Keratinocyte (primary cell): Measurements from ENCODE around the gene SELENBP1. TPM values are rescaled to one million over a fixed set of nuclear protein-coding genes. Genes with fewer than 3 reads are reported as not detected.

Experiments
- DNase-seq: peaks from one replicate; pipeline ENCODE4 v3.0.0-alpha.2; 2011; ENCODE audit warnings: low read depth, missing footprints, low spot score
- FAIRE-seq: peaks from 2 replicates; lab custom pipeline; 2011; peaks lifted over from hg19 to GRCh38; lab: Jason Lieb, UNC
- H2AFZ ChIP-seq: 2 replicates; pipeline ENCODE4 v1.6.0; 2012; ENCODE audit warnings: low read length, control low read depth, inconsistent platforms; ENCODE audit not compliant: control insufficient read depth
- H3K27ac ChIP-seq: 2 replicates; pipeline ENCODE4 v1.5.1; 2011; ENCODE audit warnings: low read length; ENCODE audit not compliant: control insufficient read depth, insufficient read depth
- H3K27me3 ChIP-seq: 3 replicates; pipeline ENCODE4 v1.6.0; 2011; ENCODE audit warnings: low read length; ENCODE audit not compliant: control insufficient read depth, insufficient read depth; ENCODE audit errors: extremely low read depth
- H3K36me3 ChIP-seq, 2 experiments: 2 replicates in 1 of 2; 3 replicates in 1 of 2; pipeline ENCODE4 v1.5.1; 2011; ENCODE audit warnings: low read length in 2 of 2, mild to moderate bottlenecking in 1 of 2; ENCODE audit not compliant: control insufficient read depth in 2 of 2, insufficient read depth in 2 of 2; ENCODE audit errors: extremely low read depth in 1 of 2
- H3K4me1 ChIP-seq: 3 replicates; pipeline ENCODE4 v1.5.1; 2011; ENCODE audit warnings: low read length; ENCODE audit not compliant: control insufficient read depth, insufficient read depth; ENCODE audit errors: extremely low read depth
- H3K4me2 ChIP-seq: 3 replicates; pipeline ENCODE4 v1.6.0; 2011; ENCODE audit warnings: low read depth, low read length; ENCODE audit not compliant: control insufficient read depth, insufficient read depth; ENCODE audit errors: extremely low read depth
- H3K4me3 ChIP-seq, 3 experiments: fragments of 200-600 bp in 1 of 3; sonication (generic) in 1 of 3; 2 replicates in 2 of 3; 3 replicates in 1 of 3; pipeline ENCODE4 v1.5.1; 2011 to 2016; ENCODE audit warnings: low read length in 3 of 3, mild to moderate bottlenecking in 3 of 3, control low read depth in 2 of 3, inconsistent platforms in 1 of 3, low read depth in 1 of 3, mixed read lengths in 1 of 3, mixed run types in 1 of 3, moderate library complexity in 1 of 3; ENCODE audit not compliant: control insufficient read depth in 2 of 3, insufficient read depth in 2 of 3; ENCODE audit errors: extremely low read depth in 1 of 3
- H3K79me2 ChIP-seq: 2 replicates; pipeline ENCODE4 v1.6.0; 2012; ENCODE audit warnings: low read length; ENCODE audit not compliant: control insufficient read depth, insufficient read depth
- H3K9ac ChIP-seq: 3 replicates; pipeline ENCODE4 v1.6.0; 2011; ENCODE audit warnings: low read length; ENCODE audit not compliant: control insufficient read depth, insufficient read depth; ENCODE audit errors: extremely low read depth
- H3K9me1 ChIP-seq: 3 replicates; pipeline ENCODE4 v1.6.0; 2011; ENCODE audit warnings: low read length; ENCODE audit not compliant: control insufficient read depth, insufficient read depth; ENCODE audit errors: extremely low read depth
- H3K9me3 ChIP-seq: 2 replicates; pipeline ENCODE4 v1.5.1; 2012; ENCODE audit warnings: low read depth, low read length; ENCODE audit not compliant: control insufficient read depth
- H4K20me1 ChIP-seq: 3 replicates; pipeline ENCODE4 v1.6.0; 2011; ENCODE audit warnings: low read length; ENCODE audit not compliant: control insufficient read depth, insufficient read depth; ENCODE audit errors: extremely low read depth
- CTCF ChIP-seq, 3 experiments: IDR thresholded peaks in 1 of 3; conservative IDR thresholded peaks in 1 of 3; optimal IDR thresholded peaks in 1 of 3; 2 replicates in 2 of 3; 3 replicates in 1 of 3; pipeline versions ENCODE3 to v1.5.1; 2011; ENCODE audit warnings: low read length in 3 of 3, mild to moderate bottlenecking in 3 of 3, moderate library complexity in 2 of 3, control low read depth in 1 of 3, inconsistent platforms in 1 of 3; ENCODE audit not compliant: insufficient read depth in 2 of 3; ENCODE audit errors: extremely low read depth in 1 of 3
- EZH2 ChIP-seq: IDR thresholded peaks from one replicate; pipeline ENCODE4 v1.6.1; 2012; ENCODE audit warnings: inconsistent platforms, mild to moderate bottlenecking, low read length, moderate library complexity
- dilution Hi-C: fragments of 300-500 bp; cut with MboI; formaldehyde crosslinking; loops from one replicate; pipeline ENCODE4 v1.7.0; 2020; ENCODE audit warnings: low sequenced_read_pairs; ENCODE audit not compliant: extremely low pct_ligation_motif_present
- polyA plus RNA-seq, 5 experiments: library from polyadenylated mRNA; depleted of rRNA in 3 of 5; stranded (reverse) in 3 of 5; stranded (forward) in 1 of 5; unstranded in 1 of 5; fragments of >200 nt; gene quantifications; 1 replicate in 1 of 5; 2 replicates in 3 of 5; 3 replicates in 1 of 5; pipeline versions ENCODE4 v1.2.1 to v1.2.3, GENCODE V29; 2011 to 2012; ENCODE audit warnings: missing spikeins in 2 of 5, low read depth in 1 of 5, low replicate concordance in 1 of 5

Gene SELENBP1
- polyA plus RNA-seq, 1 donor (not counting 4 experiments of a cell fraction or from before 2014, with no cell fraction given): 3.0 TPM

GRCh38 chr1:151318975-151319374 is 53.5 kb downstream of the SELENBP1 start:
- H3K27ac ChIP-seq: no peak overlapping the region
- dilution Hi-C loops: no loop called here
- H3K9me3 ChIP-seq: no peaks in the 10 kb centered on the region
- H4K20me1 ChIP-seq: no peaks in the 10 kb centered on the region
- H3K27me3 ChIP-seq: no peaks in the 10 kb centered on the region
- H3K9ac ChIP-seq: no peak overlapping the region
- peaks cover 1% of the 10 kb centered on the region for H3K4me1 ChIP-seq
- no peak overlapping the region for H2AFZ ChIP-seq
- H3K9me1 ChIP-seq: no peaks in the 10 kb centered on the region
- peaks cover 9% of the 10 kb centered on the region for H3K79me2 ChIP-seq
- no peak for DNase-seq
- no peak overlapping the region for H3K4me3 ChIP-seq
- no peak for FAIRE-seq
- H3K4me2 ChIP-seq: no peak overlapping the region
- H3K36me3 ChIP-seq: peaks cover 22 to 32% of the 10 kb centered on the region in 2 experiments
- no peak for TF ChIP-seq CTCF (optimal IDR thresholded peaks at IDR 0.05 in 1 of 3, IDR thresholded peaks at IDR 0.05 in 1 of 3, conservative IDR thresholded peaks at IDR 0.05 in 1 of 3; ENCODE audit: extremely low read depth in 1 of 3, insufficient read depth in 2 of 3, low read length in 3 of 3)
- no peak for TF ChIP-seq EZH2

GRCh38 chr1:151315565-151316235 is 56.8 kb downstream of the SELENBP1 start:
- no peak overlapping the region for H3K4me3 ChIP-seq
- FAIRE-seq (no peak), DNase-seq (no peak)
- no peak overlapping the region for H3K27ac ChIP-seq
- H3K4me1 ChIP-seq: peaks cover 23% of the 10 kb centered on the region
- peaks cover 24 to 54% of the 10 kb centered on the region in 2 experiments for H3K36me3 ChIP-seq
- H3K4me2 ChIP-seq: no peak overlapping the region
- H3K9ac ChIP-seq: no peak overlapping the region
- no peak overlapping the region for H2AFZ ChIP-seq
- H4K20me1 ChIP-seq: peaks cover 7% of the 10 kb centered on the region
- H3K27me3 ChIP-seq: no peaks in the 10 kb centered on the region
- peaks cover 6% of the 10 kb centered on the region for H3K9me1 ChIP-seq
- dilution Hi-C loops: no loop called here
- H3K9me3 ChIP-seq: no peaks in the 10 kb centered on the region
- H3K79me2 ChIP-seq: peaks cover 9% of the 10 kb centered on the region
- TF ChIP-seq CTCF (optimal IDR thresholded peaks at IDR 0.05 in 1 of 3, IDR thresholded peaks at IDR 0.05 in 1 of 3, conservative IDR thresholded peaks at IDR 0.05 in 1 of 3; ENCODE audit: extremely low read depth in 1 of 3, insufficient read depth in 2 of 3, low read length in 3 of 3) (no peak), EZH2 (no peak)

Other genes starting within 250 kb of the SELENBP1 start
- gene SEMA6C, start 226.1 kb downstream of the SELENBP1 start, polyA plus RNA-seq: 0.43 to 1.9 TPM (median 0.93 TPM) in 3 replicates
- not detected in 3 replicates for gene TNFAIP8L2, start 216.1 kb downstream of the SELENBP1 start, polyA plus RNA-seq
- gene LYSMD1, start 206.8 kb downstream of the SELENBP1 start, polyA plus RNA-seq: 3.6 to 5.6 TPM (median 4.4 TPM) in 3 replicates
- gene SCNM1, start 206.6 kb downstream of the SELENBP1 start, polyA plus RNA-seq: 11.0 to 34.4 TPM (median 26.2 TPM) in 3 replicates
- 0.18 to 0.42 TPM (median 0.34 TPM) in 3 replicates for gene TMOD4, start 196.7 kb downstream of the SELENBP1 start, polyA plus RNA-seq
- 41.6 to 69.9 TPM (median 47.5 TPM) in 3 replicates for gene VPS72, start 182.5 kb downstream of the SELENBP1 start, polyA plus RNA-seq
- 98.6 to 148 TPM (median 124 TPM) in 3 replicates for gene PIP5K1A, start 174.2 kb downstream of the SELENBP1 start, polyA plus RNA-seq
- gene PSMD4, start 118.0 kb downstream of the SELENBP1 start, polyA plus RNA-seq: 195 to 223 TPM (median 219 TPM) in 3 replicates
- gene ZNF687, start 90.4 kb downstream of the SELENBP1 start, polyA plus RNA-seq: 7.3 to 11.4 TPM (median 10.9 TPM) in 3 replicates
- gene PI4KB, start 45.3 kb downstream of the SELENBP1 start, polyA plus RNA-seq: 40.9 to 61.0 TPM (median 58.1 TPM) in 3 replicates
- gene RFX5, start 25.5 kb downstream of the SELENBP1 start, polyA plus RNA-seq: 35.0 to 61.9 TPM (median 55.4 TPM) in 3 replicates
- 340 to 379 TPM (median 354 TPM) in 3 replicates for gene PSMB4, start 26.9 kb upstream of the SELENBP1 start, polyA plus RNA-seq
- gene POGZ, start 86.8 kb upstream of the SELENBP1 start, polyA plus RNA-seq: 24.9 to 29.9 TPM (median 28.8 TPM) in 3 replicates
- gene CGN, start 138.7 kb upstream of the SELENBP1 start, polyA plus RNA-seq: 2.0 to 4.1 TPM (median 2.9 TPM) in 3 replicates
- 70.0 to 82.3 TPM (median 80.1 TPM) in 3 replicates for gene TUFT1, start 167.6 kb upstream of the SELENBP1 start, polyA plus RNA-seq
- gene SNX27, start 239.3 kb upstream of the SELENBP1 start, polyA plus RNA-seq: 10.2 to 17.3 TPM (median 15.7 TPM) in 3 replicates